ENCODE data around the gene CCDC13.

The CCDC13 gene, protein sequence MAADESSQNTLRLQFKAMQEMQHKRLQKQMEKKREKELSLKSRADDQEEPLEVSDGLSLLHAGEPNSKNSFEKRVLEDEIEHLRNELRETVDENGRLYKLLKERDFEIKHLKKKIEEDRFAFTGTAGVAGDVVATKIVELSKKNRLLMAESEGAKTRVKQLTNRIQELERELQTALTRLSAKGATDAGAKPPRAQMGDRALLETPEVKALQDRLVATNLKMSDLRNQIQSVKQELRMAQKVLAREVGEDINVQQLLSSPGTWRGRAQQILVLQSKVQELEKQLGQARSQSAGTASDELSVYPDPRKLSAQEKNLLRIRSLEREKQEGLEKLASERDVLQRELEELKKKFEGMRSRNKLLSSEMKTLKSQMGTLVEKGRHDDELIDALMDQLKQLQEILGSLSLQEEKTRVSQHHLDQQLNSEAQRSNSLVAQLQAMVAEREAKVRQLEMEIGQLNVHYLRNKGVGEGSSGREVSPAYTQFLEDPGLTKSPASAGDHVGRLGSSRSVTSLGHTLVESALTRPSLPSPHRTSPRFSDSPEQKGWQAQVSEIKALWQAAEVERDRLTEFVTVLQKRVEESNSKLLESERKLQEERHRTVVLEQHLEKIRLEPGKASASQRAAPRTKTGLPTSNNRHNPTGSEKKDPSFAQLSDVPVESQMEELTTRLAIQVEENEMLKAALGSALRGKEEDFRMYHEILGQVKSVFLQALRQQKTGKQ

DNA sequence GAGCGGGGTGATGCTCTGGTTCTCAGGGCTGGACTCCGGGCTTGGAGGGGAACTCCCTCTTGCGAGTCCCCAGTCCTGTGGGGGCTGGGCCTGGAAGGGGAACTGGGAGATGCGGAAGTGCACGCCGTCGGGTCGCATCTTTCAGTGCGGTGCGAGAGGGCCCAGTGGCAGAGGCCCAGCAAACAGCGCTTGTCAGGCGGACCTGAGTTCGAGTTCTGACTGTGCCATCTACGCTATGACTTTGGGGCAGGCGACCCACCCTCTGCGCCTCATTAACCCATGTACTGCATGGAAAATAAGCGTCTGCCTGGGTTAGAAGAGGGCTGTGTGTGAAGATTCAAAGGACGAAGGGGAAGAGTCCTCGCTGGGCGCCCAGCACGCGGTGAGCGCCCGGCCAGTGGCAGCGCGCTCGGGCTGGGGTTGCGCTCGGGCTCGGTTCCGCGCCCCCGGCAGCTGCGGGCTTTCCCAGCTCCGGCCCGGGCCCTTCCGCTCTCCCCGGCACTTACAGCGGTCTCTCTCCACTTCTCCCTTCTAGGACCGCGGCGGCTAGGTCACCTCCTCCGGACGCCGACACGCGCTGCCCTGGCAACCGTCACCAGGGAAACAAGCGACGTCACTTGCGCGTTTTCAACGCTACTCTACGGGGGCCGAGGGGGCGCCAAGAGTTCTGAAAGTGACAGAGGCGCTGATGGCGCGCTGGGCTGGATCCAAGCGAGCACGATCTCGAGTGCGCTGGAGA lies at the start of gene CCDC13:
Gene CCDC13, minus strand, starts transcription at position 584 of the 739 bp plus-strand sequence. CDS start 14,908 bp downstream, outside the sequence.
- peak within 1 kb of the TSS; percentile 57 for H3K4me3 ChIP-seq (ENCODE audit: control insufficient read depth, low read depth, low read length)
- TF ChIP-seq, protein P1, sequence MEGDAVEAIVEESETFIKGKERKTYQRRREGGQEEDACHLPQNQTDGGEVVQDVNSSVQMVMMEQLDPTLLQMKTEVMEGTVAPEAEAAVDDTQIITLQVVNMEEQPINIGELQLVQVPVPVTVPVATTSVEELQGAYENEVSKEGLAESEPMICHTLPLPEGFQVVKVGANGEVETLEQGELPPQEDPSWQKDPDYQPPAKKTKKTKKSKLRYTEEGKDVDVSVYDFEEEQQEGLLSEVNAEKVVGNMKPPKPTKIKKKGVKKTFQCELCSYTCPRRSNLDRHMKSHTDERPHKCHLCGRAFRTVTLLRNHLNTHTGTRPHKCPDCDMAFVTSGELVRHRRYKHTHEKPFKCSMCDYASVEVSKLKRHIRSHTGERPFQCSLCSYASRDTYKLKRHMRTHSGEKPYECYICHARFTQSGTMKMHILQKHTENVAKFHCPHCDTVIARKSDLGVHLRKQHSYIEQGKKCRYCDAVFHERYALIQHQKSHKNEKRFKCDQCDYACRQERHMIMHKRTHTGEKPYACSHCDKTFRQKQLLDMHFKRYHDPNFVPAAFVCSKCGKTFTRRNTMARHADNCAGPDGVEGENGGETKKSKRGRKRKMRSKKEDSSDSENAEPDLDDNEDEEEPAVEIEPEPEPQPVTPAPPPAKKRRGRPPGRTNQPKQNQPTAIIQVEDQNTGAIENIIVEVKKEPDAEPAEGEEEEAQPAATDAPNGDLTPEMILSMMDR (IDR thresholded peaks at IDR 0.05; ENCODE audit: control insufficient read depth, insufficient read depth, low read depth, low read length, missing control alignments): no peak
- no peak for DNase-seq (ENCODE audit: low read depth)

DNA sequence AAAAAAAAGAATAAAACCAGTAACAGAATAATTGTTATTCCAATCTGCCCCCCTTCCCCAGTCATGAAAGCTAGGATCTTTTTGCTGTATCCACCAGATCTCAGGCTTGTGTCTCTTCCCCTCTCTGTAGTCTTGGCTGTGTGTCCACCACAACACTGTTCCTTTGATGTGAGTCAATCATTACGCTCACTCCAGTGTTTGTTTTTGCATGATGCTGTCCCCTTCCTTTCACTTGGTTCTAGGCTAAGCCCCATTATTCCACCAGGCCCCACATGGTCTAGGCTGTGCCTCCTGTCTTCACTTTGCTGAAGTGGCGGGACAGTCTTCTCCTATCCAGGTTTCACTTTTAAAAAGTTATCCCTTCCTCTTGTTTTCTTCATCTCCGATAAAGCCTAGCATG lies 49.8 kb upstream of the CCDC13 start:
- TF ChIP-seq, protein P1 (IDR thresholded peaks at IDR 0.05; ENCODE audit: control insufficient read depth, insufficient read depth, low read depth, low read length, missing control alignments): no peak
- DNase-seq (ENCODE audit: low read depth): no peak
- no peak overlapping the region for H3K4me3 ChIP-seq (ENCODE audit: control insufficient read depth, low read depth, low read length)

DNA sequence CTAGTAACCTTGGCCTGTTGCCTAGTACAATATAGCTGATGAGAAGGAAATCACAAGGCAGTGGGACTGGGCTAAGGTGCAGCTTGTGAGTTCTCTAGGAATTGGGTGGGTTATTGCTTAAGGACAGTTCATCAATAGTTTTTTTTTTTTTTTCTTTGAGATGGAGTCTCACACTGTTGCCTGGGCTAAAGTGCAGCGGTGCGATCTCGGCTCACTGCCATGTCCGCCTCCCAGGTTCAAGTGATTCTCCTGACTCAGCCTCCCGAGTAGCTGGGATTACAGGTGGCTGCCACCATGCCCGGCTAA lies 47.6 kb upstream of the CCDC13 start:
- TF ChIP-seq, protein P1 (IDR thresholded peaks at IDR 0.05; ENCODE audit: control insufficient read depth, insufficient read depth, low read depth, low read length, missing control alignments): no peak
- DNase-seq (ENCODE audit: low read depth): no peak
- no peak overlapping the region for H3K4me3 ChIP-seq (ENCODE audit: control insufficient read depth, low read depth, low read length)

DNA sequence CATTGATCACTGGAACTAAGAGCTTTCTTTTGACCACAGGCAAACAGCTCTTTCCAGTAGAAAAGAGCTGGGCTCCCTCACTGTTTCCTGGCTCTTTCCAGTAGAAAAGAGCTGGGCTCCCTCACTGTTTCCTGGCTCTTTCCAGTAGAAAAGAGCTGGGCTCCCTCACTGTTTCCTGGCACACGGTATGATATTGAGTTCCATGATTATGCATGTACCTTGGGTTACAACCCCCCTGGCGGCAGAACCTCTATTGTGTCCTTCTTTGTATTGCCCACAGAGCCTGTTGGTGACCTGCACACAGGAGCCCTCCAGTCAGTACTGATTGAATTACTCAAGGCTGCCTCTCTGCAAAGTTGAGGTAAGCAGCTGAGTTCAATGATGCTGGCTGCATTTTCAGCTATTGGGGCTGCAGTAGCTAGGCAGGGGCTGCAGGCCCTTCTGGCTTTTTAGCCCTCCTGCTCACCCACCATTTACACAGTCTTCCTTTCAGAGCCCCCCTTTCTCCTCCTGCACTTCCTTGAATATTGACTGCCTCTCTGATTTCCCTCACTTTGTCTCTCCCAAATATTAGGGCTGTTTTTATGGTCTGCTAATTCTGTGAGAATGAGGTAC lies 46.4 kb upstream of the CCDC13 start:
- TF ChIP-seq, protein P1 (IDR thresholded peaks at IDR 0.05; ENCODE audit: control insufficient read depth, insufficient read depth, low read depth, low read length, missing control alignments): no peak
- H3K4me3 ChIP-seq (ENCODE audit: control insufficient read depth, low read depth, low read length): no peak overlapping the region
- no peak for DNase-seq (ENCODE audit: low read depth)

- no peak for DNase-seq (ENCODE audit: low read depth)
- H3K4me3 ChIP-seq (ENCODE audit: control insufficient read depth, low read depth, low read length): no peak overlapping the region
- TF ChIP-seq, protein P1 (IDR thresholded peaks at IDR 0.05; ENCODE audit: control insufficient read depth, insufficient read depth, low read depth, low read length, missing control alignments): no peak
Measured at GRCh38 chr3:42815826-42816225, 42.8 kb upstream of the CCDC13 start.

GRCh38 chr3:42814914-42815507 lies 42.0 kb upstream of the CCDC13 start:
- TF ChIP-seq, protein P1 (IDR thresholded peaks at IDR 0.05; ENCODE audit: control insufficient read depth, insufficient read depth, low read depth, low read length, missing control alignments): no peak
- no peak for DNase-seq (ENCODE audit: low read depth)
- no peak overlapping the region for H3K4me3 ChIP-seq (ENCODE audit: control insufficient read depth, low read depth, low read length)
